ENCODE results near the gene SLC38A11.
"Not testable (repeated sequence)": the region's sequence is repeated elsewhere in the genome, so short reads cannot be mapped to it uniquely, and the experiment has no call there.

The SLC38A11 gene

GRCh38 chr2:164879901-164880535 is 75.3 kb downstream of the SLC38A11 start:
- DNase-seq (ENCODE audit: low read depth in 2 of 2), result no peak

- DNase-seq (ENCODE audit: low read depth in 2 of 2), result no peak
These were observed 77.4 kb downstream of the SLC38A11 start for GRCh38 chr2:164877927-164878326.

GRCh38 chr2:164877169-164877568 is 78.2 kb downstream of the SLC38A11 start:
- no peak for DNase-seq (ENCODE audit: low read depth in 2 of 2)

GRCh38 chr2:164875334-164876205 is 79.8 kb downstream of the SLC38A11 start:
- no peak for DNase-seq (ENCODE audit: low read depth in 2 of 2)

- no peak for DNase-seq (ENCODE audit: low read depth in 2 of 2)
These were observed 82.0 kb downstream of the SLC38A11 start for GRCh38 chr2:164873210-164873908.

- DNase-seq (ENCODE audit: low read depth in 2 of 2), result no peak
These were observed 83.9 kb downstream of the SLC38A11 start for GRCh38 chr2:164871404-164871803.

GRCh38 chr2:164869420-164869772 is 85.9 kb downstream of the SLC38A11 start:
- no peak for DNase-seq (ENCODE audit: low read depth in 2 of 2)

GRCh38 chr2:164868563-164869419 is 86.5 kb downstream of the SLC38A11 start:
- DNase-seq (ENCODE audit: low read depth in 2 of 2), result no peak

- no peak for DNase-seq (ENCODE audit: low read depth in 2 of 2)
These were observed 87.4 kb downstream of the SLC38A11 start for GRCh38 chr2:164867779-164868397.

GRCh38 chr2:164866381-164866780 is 88.9 kb downstream of the SLC38A11 start:
- not testable (repeated sequence) for DNase-seq (ENCODE audit: low read depth in 2 of 2)

GRCh38 chr2:164860694-164861042 is 94.7 kb downstream of the SLC38A11 start:
- no peak for DNase-seq (ENCODE audit: low read depth in 2 of 2)

GRCh38 chr2:164859906-164860693 is 95.2 kb downstream of the SLC38A11 start:
- DNase-seq (ENCODE audit: low read depth in 2 of 2), result not testable (repeated sequence)

GRCh38 chr2:164859251-164859818 is 96.0 kb downstream of the SLC38A11 start:
- no peak for DNase-seq (ENCODE audit: low read depth in 2 of 2)

GRCh38 chr2:164852086-164852485 is 103.2 kb downstream of the SLC38A11 start:
- no peak for DNase-seq (ENCODE audit: low read depth in 2 of 2)

GRCh38 chr2:164850235-164850634 is 105.1 kb downstream of the SLC38A11 start:
- DNase-seq (ENCODE audit: low read depth in 2 of 2), result no peak

- DNase-seq (ENCODE audit: low read depth in 2 of 2), result no peak
These were observed 105.8 kb downstream of the SLC38A11 start for GRCh38 chr2:164849506-164849905.

- no peak for DNase-seq (ENCODE audit: low read depth in 2 of 2)
These were observed 107.2 kb downstream of the SLC38A11 start for GRCh38 chr2:164847981-164848741.

- no peak for DNase-seq (ENCODE audit: low read depth in 2 of 2)
These were observed 108.0 kb downstream of the SLC38A11 start for GRCh38 chr2:164847291-164847690.

GRCh38 chr2:164846276-164846675 is 109.0 kb downstream of the SLC38A11 start:
- DNase-seq (ENCODE audit: low read depth in 2 of 2), result no peak
